Spleen (tissue), 7 donors: ENCODE measurements around the gene GTF2H4.
"Not testable (repeated sequence)": the region's sequence is repeated elsewhere in the genome, so short reads cannot be mapped to it uniquely, and the experiment has no call there.

Source experiments
- POLR2A ChIP-seq, 3 donors: fragments of 450-650 bp; IDR thresholded peaks; one replicate each; pipeline ENCODE4 v1.5.1; 2017; ENCODE audit warnings: antibody characterized with exemption in 3 of 3, mild to moderate bottlenecking in 1 of 3
- POLR2AphosphoS5 ChIP-seq, 3 donors: sonication (generic); formaldehyde crosslinking; IDR thresholded peaks; one replicate each; pipeline ENCODE4 v1.5.1; 2017; ENCODE audit warnings: antibody characterized with exemption in 3 of 3
- TF ChIP-seq, protein P1 (sequence below), 11 experiments: fragments of 200-600 bp in 7 of 11; fragments of 450-650 bp in 4 of 11; sonication (generic) in 4 of 11; IDR thresholded peaks in 8 of 11; conservative IDR thresholded peaks in 3 of 11; 1 replicate in 7 of 11; 2 replicates in 4 of 11; pipeline versions ENCODE4 v1.4.0 to v1.8.0; 2016 to 2021; ENCODE audit warnings: antibody characterized with exemption in 11 of 11, inconsistent platforms in 4 of 11, mild to moderate bottlenecking in 1 of 11
- donor health status: DM: no; HTN: no; CAD: no; lungs with moderate emphysema.
- donor health status: DM: no; HTN: no; CAD: no.
- donor health status: DM: no; HTN: no; CAD: no.

DNA sequence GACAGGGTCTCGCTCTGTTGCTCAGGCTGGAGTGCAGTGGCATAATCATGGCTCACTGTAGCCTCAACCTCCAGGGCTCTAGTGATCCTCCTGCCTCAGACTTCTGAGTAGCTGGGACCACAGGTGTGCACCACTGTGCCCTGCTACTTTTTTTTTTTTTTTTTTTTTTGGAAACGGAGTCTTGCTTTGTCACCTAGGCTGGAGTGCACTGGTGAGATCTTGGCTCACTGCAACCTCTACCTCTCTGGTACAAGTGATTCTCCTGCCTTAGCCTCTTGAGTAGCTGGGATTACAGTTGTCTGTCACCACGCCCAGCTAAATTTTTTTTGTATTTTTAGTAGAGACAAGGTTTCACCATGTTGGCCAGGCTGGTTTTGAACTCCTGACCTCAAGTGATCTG, 19.1 kb downstream of the GTF2H4 start:
- TF ChIP-seq, protein P1, sequence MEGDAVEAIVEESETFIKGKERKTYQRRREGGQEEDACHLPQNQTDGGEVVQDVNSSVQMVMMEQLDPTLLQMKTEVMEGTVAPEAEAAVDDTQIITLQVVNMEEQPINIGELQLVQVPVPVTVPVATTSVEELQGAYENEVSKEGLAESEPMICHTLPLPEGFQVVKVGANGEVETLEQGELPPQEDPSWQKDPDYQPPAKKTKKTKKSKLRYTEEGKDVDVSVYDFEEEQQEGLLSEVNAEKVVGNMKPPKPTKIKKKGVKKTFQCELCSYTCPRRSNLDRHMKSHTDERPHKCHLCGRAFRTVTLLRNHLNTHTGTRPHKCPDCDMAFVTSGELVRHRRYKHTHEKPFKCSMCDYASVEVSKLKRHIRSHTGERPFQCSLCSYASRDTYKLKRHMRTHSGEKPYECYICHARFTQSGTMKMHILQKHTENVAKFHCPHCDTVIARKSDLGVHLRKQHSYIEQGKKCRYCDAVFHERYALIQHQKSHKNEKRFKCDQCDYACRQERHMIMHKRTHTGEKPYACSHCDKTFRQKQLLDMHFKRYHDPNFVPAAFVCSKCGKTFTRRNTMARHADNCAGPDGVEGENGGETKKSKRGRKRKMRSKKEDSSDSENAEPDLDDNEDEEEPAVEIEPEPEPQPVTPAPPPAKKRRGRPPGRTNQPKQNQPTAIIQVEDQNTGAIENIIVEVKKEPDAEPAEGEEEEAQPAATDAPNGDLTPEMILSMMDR (IDR thresholded peaks at IDR 0.05 in 8 of 11, conservative IDR thresholded peaks at IDR 0.05 in 3 of 11), result not testable (repeated sequence)
- TF ChIP-seq POLR2A, POLR2AphosphoS5 (IDR thresholded peaks at IDR 0.05): not testable (repeated sequence)
